Measurements from ENCODE around the gene PDXDC1. TPM values are rescaled to one million over a fixed set of nuclear protein-coding genes. Genes with fewer than 3 reads are reported as not detected.
"Not testable (repeated sequence)": the region's sequence is repeated elsewhere in the genome, so short reads cannot be mapped to it uniquely, and the experiment has no call there.

The PDXDC1 gene
- total and polyA plus RNA-seq, 2 donors from 2014 or later, result 56.5 to 113 TPM

GRCh38 chr16:15028801-15029698 lies 54.2 kb downstream of the PDXDC1 start:
- FAIRE-seq; H3K4me3 ChIP-seq (ENCODE audit: low read length in 3 of 3); H3K27ac ChIP-seq (ENCODE audit: low read depth in 2 of 2, low read length in 2 of 2); H3K27me3 ChIP-seq (ENCODE audit: control insufficient read depth, insufficient read depth, low read length); H3K9me3 ChIP-seq (ENCODE audit: control insufficient read depth in 2 of 3, insufficient read depth in 1 of 3, low read length in 3 of 3); intact Hi-C loops (cut with DNase I); H3K9ac ChIP-seq (ENCODE audit: low read length in 3 of 3): not testable (repeated sequence)
- DNase-seq, result peak in 2 of 5 donors; percentile 39 to 73
- peaks cover 4 to 41% (median 33%) of the 10 kb centered on the region in 3 donors for H3K36me3 ChIP-seq (ENCODE audit: control insufficient read depth in 2 of 3, insufficient read depth in 3 of 3, low read length in 3 of 3)
- H3K4me1 ChIP-seq (ENCODE audit: control insufficient read depth in 2 of 3, insufficient read depth in 2 of 3, low read depth in 1 of 3, low read length in 3 of 3), result peaks cover 0 to 14% (median 5%) of the 10 kb centered on the region in 3 donors

- peaks cover 4 to 45% (median 35%) of the 10 kb centered on the region in 3 donors for H3K36me3 ChIP-seq (ENCODE audit: control insufficient read depth in 2 of 3, insufficient read depth in 3 of 3, low read length in 3 of 3)
- peak in 2 of 5 donors; percentile 27 to 61 for DNase-seq
Observed at GRCh38 chr16:15029749-15030148, 54.9 kb downstream of the PDXDC1 start.

GRCh38 chr16:15031179-15031578 lies 56.4 kb downstream of the PDXDC1 start:
- Histone ChIP-seq H3K36me3 (ENCODE audit: control insufficient read depth in 2 of 3, insufficient read depth in 3 of 3, low read length in 3 of 3) (peaks cover 4 to 57% (median 44%) of the 10 kb centered on the region in 3 donors), H3K27me3 (ENCODE audit: control insufficient read depth, insufficient read depth, low read length) (no peaks in the 10 kb centered on the region), H3K4me3 (ENCODE audit: low read length in 3 of 3) (no peak overlapping the region), H3K27ac (ENCODE audit: low read depth in 2 of 2, low read length in 2 of 2) (no peak overlapping the region), H3K4me1 (ENCODE audit: control insufficient read depth in 2 of 3, insufficient read depth in 2 of 3, low read depth in 1 of 3, low read length in 3 of 3) (peaks cover 0 to 15% (median 11%) of the 10 kb centered on the region in 3 donors), H3K9me3 (ENCODE audit: control insufficient read depth in 2 of 3, insufficient read depth in 1 of 3, low read length in 3 of 3) (no peaks in the 10 kb centered on the region), H3K9ac (ENCODE audit: low read length in 3 of 3) (no peak overlapping the region)
- intact Hi-C loops (cut with DNase I), result no loop called here
- peak in 1 of 5 donors; percentile 13 for DNase-seq
- no peak for TF ChIP-seq CTCF (IDR thresholded peaks at IDR 0.05; ENCODE audit: borderline replicate concordance, extremely low read depth, insufficient read depth)
- FAIRE-seq, result no peak

More at GRCh38 chr16:15029749-15030148, 54.9 kb downstream of the PDXDC1 start:
- intact Hi-C loops (cut with DNase I); H3K27me3 ChIP-seq (ENCODE audit: control insufficient read depth, insufficient read depth, low read length); FAIRE-seq; H3K9me3 ChIP-seq (ENCODE audit: control insufficient read depth in 2 of 3, insufficient read depth in 1 of 3, low read length in 3 of 3); H3K9ac ChIP-seq (ENCODE audit: low read length in 3 of 3); H3K4me3 ChIP-seq (ENCODE audit: low read length in 3 of 3); H3K27ac ChIP-seq (ENCODE audit: low read depth in 2 of 2, low read length in 2 of 2): not testable (repeated sequence)
- H3K4me1 ChIP-seq (ENCODE audit: control insufficient read depth in 2 of 3, insufficient read depth in 2 of 3, low read depth in 1 of 3, low read length in 3 of 3), result peaks cover 0 to 15% (median 8%) of the 10 kb centered on the region in 3 donors

GRCh38 chr16:15031586-15031985 lies 56.8 kb downstream of the PDXDC1 start:
- DNase-seq, result no peak
- no peak overlapping the region for H3K27ac ChIP-seq (ENCODE audit: low read depth in 2 of 2, low read length in 2 of 2)
- no peak for FAIRE-seq
- peaks cover 4 to 61% (median 47%) of the 10 kb centered on the region in 3 donors for H3K36me3 ChIP-seq (ENCODE audit: control insufficient read depth in 2 of 3, insufficient read depth in 3 of 3, low read length in 3 of 3)
- no peak overlapping the region for H3K4me3 ChIP-seq (ENCODE audit: low read length in 3 of 3)
- H3K4me1 ChIP-seq (ENCODE audit: control insufficient read depth in 2 of 3, insufficient read depth in 2 of 3, low read depth in 1 of 3, low read length in 3 of 3), result peaks cover 0 to 15% (median 11%) of the 10 kb centered on the region in 3 donors
- intact Hi-C loops (cut with DNase I), result no loop called here
- H3K27me3 ChIP-seq (ENCODE audit: control insufficient read depth, insufficient read depth, low read length), result no peaks in the 10 kb centered on the region
- H3K9ac ChIP-seq (ENCODE audit: low read length in 3 of 3), result no peak overlapping the region
- no peak for TF ChIP-seq CTCF (IDR thresholded peaks at IDR 0.05; ENCODE audit: borderline replicate concordance, extremely low read depth, insufficient read depth)
- H3K9me3 ChIP-seq (ENCODE audit: control insufficient read depth in 2 of 3, insufficient read depth in 1 of 3, low read length in 3 of 3), result no peaks in the 10 kb centered on the region

All from kidney (tissue), 14 donors.